IMR-90 (cell line): ENCODE measurements around the gene EXOC6B. TPM values are rescaled to one million over a fixed set of nuclear protein-coding genes. Genes with fewer than 3 reads are reported as not detected.

Source experiments
- ATAC-seq: fragments of 200-7000 bp; cut with Tn5 transposase; 2 replicates; pipeline ENCODE4 v1.9.1; 2020; ENCODE audit warnings: low read depth, mild to moderate bottlenecking, moderate library complexity
- BruUV-seq: library from RNA; stranded (reverse); fragments of 400-500 nt; replicated peaks from 2 replicates; lab custom pipeline; 2021; lab: Mats Ljungman, UMichigan
- CTCF ChIA-PET: fragments of 300-600 bp; formaldehyde crosslinking; extraction: SDS; loops from one replicate; lab custom pipeline; 2021; ENCODE audit warnings: antibody characterized with exemption; lab: Yijun Ruan, JAX
- POLR2A ChIA-PET: fragments of 300-600 bp; sonication (Branson Sonifier 250); formaldehyde crosslinking; loops from one replicate; lab custom pipeline; 2022; ENCODE audit warnings: antibody characterized with exemption; ENCODE audit not compliant: unreplicated experiment; lab: Charles Lee
- DNase-seq: peaks from one replicate; pipeline ENCODE4 v3.0.0; 2013
- H2AFZ ChIP-seq: replicated peaks from 2 replicates; pipeline ENCODE3; 2013; ENCODE audit warnings: low read length, mild to moderate bottlenecking; ENCODE audit not compliant: poor library complexity
- H2AK5ac ChIP-seq: 2 replicates; pipeline ENCODE4 v1.6.1; 2013; ENCODE audit warnings: low read depth, low read length, inconsistent platforms
- H2AK9ac ChIP-seq: replicated peaks from 2 replicates; pipeline ENCODE3; 2013; ENCODE audit warnings: mild to moderate bottlenecking, low read depth, low read length, moderate library complexity; ENCODE audit not compliant: poor library complexity
- H2BK120ac ChIP-seq: 2 replicates; pipeline ENCODE4 v1.6.1; 2013; ENCODE audit warnings: low read depth, low read length, inconsistent platforms
- H2BK15ac ChIP-seq: 3 replicates; pipeline ENCODE4 v1.6.1; 2013; ENCODE audit warnings: low read depth, low read length, inconsistent platforms
- H2BK20ac ChIP-seq: 2 replicates; pipeline ENCODE4 v1.6.1; 2013; ENCODE audit warnings: low read depth, mild to moderate bottlenecking, inconsistent platforms, low read length, moderate library complexity
- H2BK5ac ChIP-seq: 2 replicates; pipeline ENCODE4 v1.6.1; 2013; ENCODE audit warnings: mild to moderate bottlenecking, low read depth, low read length, inconsistent platforms; ENCODE audit not compliant: poor library complexity, severe bottlenecking
- H3K14ac ChIP-seq: replicated peaks from 2 replicates; pipeline ENCODE4 v1.6.1; 2013; ENCODE audit warnings: low read depth, low read length, inconsistent platforms
- H3K18ac ChIP-seq: 2 replicates; pipeline ENCODE4 v1.6.1; 2013; ENCODE audit warnings: low read depth, low read length, control low read depth
- H3K23ac ChIP-seq: 2 replicates; pipeline ENCODE4 v1.6.1; 2013; ENCODE audit warnings: low read depth, low read length, inconsistent platforms
- H3K27ac ChIP-seq: 2 replicates; pipeline ENCODE4 v1.5.1; 2013; ENCODE audit warnings: mild to moderate bottlenecking, control low read depth, low read length; ENCODE audit not compliant: insufficient read depth
- H3K27me3 ChIP-seq: 2 replicates; pipeline ENCODE4 v1.6.1; 2013; ENCODE audit warnings: low read length; ENCODE audit not compliant: control insufficient read depth, insufficient read depth
- H3K36me3 ChIP-seq: 2 replicates; pipeline ENCODE4 v1.6.1; 2013; ENCODE audit warnings: low read length, mixed read lengths; ENCODE audit not compliant: control insufficient read depth, insufficient read depth
- H3K4ac ChIP-seq: 2 replicates; pipeline ENCODE4 v1.6.1; 2013; ENCODE audit warnings: low read depth, low read length, inconsistent platforms
- H3K4me1 ChIP-seq: 2 replicates; pipeline ENCODE4 v1.6.1; 2013; ENCODE audit warnings: low read length, mixed read lengths; ENCODE audit not compliant: control insufficient read depth, insufficient read depth
- H3K4me2 ChIP-seq: 2 replicates; pipeline ENCODE4 v1.6.1; 2013; ENCODE audit warnings: low read depth, mild to moderate bottlenecking, control low read depth, low read length, moderate library complexity
- H3K4me3 ChIP-seq: 2 replicates; pipeline ENCODE4 v1.5.1; 2013; ENCODE audit warnings: low read depth, mild to moderate bottlenecking, control low read depth, low read length, moderate library complexity; ENCODE audit not compliant: insufficient read depth
- H3K56ac ChIP-seq: 2 replicates; pipeline ENCODE4 v1.6.1; 2013; ENCODE audit warnings: low read length, inconsistent platforms; ENCODE audit not compliant: insufficient read depth; ENCODE audit errors: extremely low read depth
- H3K79me1 ChIP-seq, 2 experiments: 2 replicates each; pipeline ENCODE4 v1.6.1; 2013; ENCODE audit warnings: low read length in 2 of 2, inconsistent platforms in 1 of 2, low read depth in 1 of 2
- H3K9ac ChIP-seq: 2 replicates; pipeline ENCODE4 v1.6.1; 2013; ENCODE audit warnings: low read depth, low read length, control low read depth
- H3K9me1 ChIP-seq: 2 replicates; pipeline ENCODE4 v1.6.1; 2013; ENCODE audit warnings: low read length, inconsistent platforms; ENCODE audit not compliant: insufficient read depth
- H3K9me3 ChIP-seq: 2 replicates; pipeline ENCODE4 v1.6.1; 2013; ENCODE audit warnings: low read length; ENCODE audit not compliant: control insufficient read depth, insufficient read depth
- H4K20me1 ChIP-seq: 2 replicates; pipeline ENCODE4 v1.6.1; 2013; ENCODE audit warnings: low read length, inconsistent platforms; ENCODE audit not compliant: insufficient read depth
- H4K5ac ChIP-seq: 2 replicates; pipeline ENCODE4 v1.6.1; 2013; ENCODE audit warnings: mild to moderate bottlenecking, low read depth, low read length, control low read depth
- H4K8ac ChIP-seq, 2 experiments: 2 replicates each; pipeline ENCODE4 v1.6.1; 2013; ENCODE audit warnings: low read depth in 2 of 2, low read length in 2 of 2, control low read depth in 1 of 2, inconsistent platforms in 1 of 2
- H4K91ac ChIP-seq: 2 replicates; pipeline ENCODE4 v1.6.1; 2013; ENCODE audit warnings: low read depth, low read length, inconsistent platforms; ENCODE audit not compliant: insufficient read depth
- CHD1 ChIP-seq: IDR thresholded peaks from 2 replicates; pipeline ENCODE4 v1.6.1; 2012; ENCODE audit warnings: low read depth, low read length, improper control_type of control experiment
- MAFK ChIP-seq: IDR thresholded peaks from 2 replicates; pipeline ENCODE4 v1.6.1; 2012; ENCODE audit warnings: low read depth, low read length, improper control_type of control experiment
- MXI1 ChIP-seq: IDR thresholded peaks from 2 replicates; pipeline ENCODE4 v1.6.1; 2012; ENCODE audit warnings: low read depth, mild to moderate bottlenecking, low read length, moderate library complexity, borderline replicate concordance
- POLR2A ChIP-seq: IDR thresholded peaks from 2 replicates; pipeline ENCODE4 v1.6.1; 2012; ENCODE audit warnings: mild to moderate bottlenecking, low read depth, low read length
- RAD21 ChIP-seq: IDR thresholded peaks from 2 replicates; pipeline ENCODE4 v1.6.1; 2012; ENCODE audit warnings: low read length, improper control_type of control experiment
- RFX5 ChIP-seq: IDR thresholded peaks from 2 replicates; pipeline ENCODE4 v1.8.0; 2012; ENCODE audit warnings: low read depth, mild to moderate bottlenecking, low read length, moderate library complexity
- SMC3 ChIP-seq: fragments of 150-350 bp; IDR thresholded peaks from 2 replicates; pipeline ENCODE4 v1.6.1; 2016; ENCODE audit warnings: low read depth, mild to moderate bottlenecking, antibody characterized with exemption, low read length, moderate library complexity
- WGBS, 2 experiments: methylation state at CpG; one replicate each; pipeline versions ENCODE4 v1.1.5 to v1.1.7; 2013; ENCODE audit warnings: missing lambda C conversion rate in 2 of 2; ENCODE audit not compliant: insufficient read length in 1 of 2; ENCODE audit errors: extremely low coverage in 2 of 2; 5-methylcytosine and 5-hydroxymethylcytosine counted together
- dilution Hi-C: fragments of 300-500 bp; cut with HindIII; formaldehyde crosslinking; loops from one replicate; pipeline ENCODE4 v1.14.3; 2018; ENCODE audit warnings: low sequenced_read_pairs; ENCODE audit not compliant: unreplicated experiment
- in situ Hi-C: fragments of 300-500 bp; cut with MboI; formaldehyde crosslinking; loops from 3 replicates; pipeline ENCODE4 v1.14.3; 2019; ENCODE audit warnings: low sequenced_read_pairs, inconsistent platforms, mixed read lengths
- intact Hi-C: fragments of 100-400 bp; cut with micrococcal nuclease; formaldehyde crosslinking; loops from 2 replicates; pipeline ENCODE4 v1.10.0; 2022
- polyA plus RNA-seq, 3 experiments: library from polyadenylated mRNA; depleted of rRNA; stranded (reverse); fragments of >200 nt; gene quantifications; 2 replicates each; pipeline ENCODE4 v1.2.3, GENCODE V29; 2012; ENCODE audit warnings: low replicate concordance in 1 of 3
- total RNA-seq: library from RNA; depleted of rRNA; stranded (reverse); fragments of >200 nt; gene quantifications from 2 replicates; pipeline ENCODE4 v1.2.3, GENCODE V29; 2012
- TF ChIP-seq, protein P1 (sequence below): conservative IDR thresholded peaks from 2 replicates; pipeline ENCODE4 v1.5.1; 2012; ENCODE audit warnings: mild to moderate bottlenecking, low read depth, low read length, improper control_type of control experiment
- TF ChIP-seq, protein P2 (sequence below): fragments of 150-350 bp; IDR thresholded peaks from 2 replicates; pipeline ENCODE4 v1.6.1; 2016; ENCODE audit warnings: low read depth, mild to moderate bottlenecking, low read length, moderate library complexity, borderline replicate concordance

Gene EXOC6B
- total and polyA plus RNA-seq, 2 of the 4 experiments (the other 2 are of a cell fraction): 10.2 to 29.4 TPM

DNA sequence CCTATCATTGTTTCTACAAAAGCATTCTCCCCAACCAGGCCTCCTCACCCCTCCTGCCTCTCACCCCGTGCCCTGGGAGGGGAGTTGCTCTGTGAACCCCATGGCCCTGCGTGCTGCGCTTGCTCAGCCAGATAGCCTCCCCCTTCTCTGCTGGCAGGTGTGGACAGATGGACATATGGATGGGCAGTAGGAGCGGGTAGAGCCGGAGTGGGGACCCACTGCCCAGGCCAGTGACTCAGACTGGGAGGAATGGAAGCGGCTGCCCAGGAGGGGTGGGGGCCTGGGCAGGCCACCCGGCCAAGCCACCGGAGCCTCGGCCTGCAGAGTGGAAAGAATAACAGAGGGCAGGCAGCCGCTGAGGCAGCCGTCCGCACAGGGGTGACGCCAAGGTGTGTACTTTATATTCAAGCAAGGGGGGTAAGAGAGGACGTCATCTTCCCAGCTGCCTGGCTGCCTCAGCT lies 686.9 kb downstream of the EXOC6B start:
- WGBS, 2 experiments: 70% methylated on average over 2 of the region's 14 CpGs; no CpG with 5 or more reads in 1 of the 2 experiments
- no peak overlapping the region for H4K91ac ChIP-seq
- in situ Hi-C loops (no loop called here), dilution Hi-C loops (no loop called here), intact Hi-C loops (loop anchor here (5.0 kb wide), 2 partner anchors 527 to 592 kb away; no protein-coding TSS in a partner anchor)
- no peak overlapping the region for H4K5ac ChIP-seq
- no TSS peak for BruUV-seq
- H3K27ac ChIP-seq: no peak overlapping the region
- H2AK5ac ChIP-seq: no peak overlapping the region
- TF ChIP-seq CHD1 (no peak), RFX5 (no peak), MAFK (no peak), RAD21 (no peak), MXI1 (no peak), SMC3 (no peak), POLR2A (no peak)
- TF ChIP-seq, protein P1, sequence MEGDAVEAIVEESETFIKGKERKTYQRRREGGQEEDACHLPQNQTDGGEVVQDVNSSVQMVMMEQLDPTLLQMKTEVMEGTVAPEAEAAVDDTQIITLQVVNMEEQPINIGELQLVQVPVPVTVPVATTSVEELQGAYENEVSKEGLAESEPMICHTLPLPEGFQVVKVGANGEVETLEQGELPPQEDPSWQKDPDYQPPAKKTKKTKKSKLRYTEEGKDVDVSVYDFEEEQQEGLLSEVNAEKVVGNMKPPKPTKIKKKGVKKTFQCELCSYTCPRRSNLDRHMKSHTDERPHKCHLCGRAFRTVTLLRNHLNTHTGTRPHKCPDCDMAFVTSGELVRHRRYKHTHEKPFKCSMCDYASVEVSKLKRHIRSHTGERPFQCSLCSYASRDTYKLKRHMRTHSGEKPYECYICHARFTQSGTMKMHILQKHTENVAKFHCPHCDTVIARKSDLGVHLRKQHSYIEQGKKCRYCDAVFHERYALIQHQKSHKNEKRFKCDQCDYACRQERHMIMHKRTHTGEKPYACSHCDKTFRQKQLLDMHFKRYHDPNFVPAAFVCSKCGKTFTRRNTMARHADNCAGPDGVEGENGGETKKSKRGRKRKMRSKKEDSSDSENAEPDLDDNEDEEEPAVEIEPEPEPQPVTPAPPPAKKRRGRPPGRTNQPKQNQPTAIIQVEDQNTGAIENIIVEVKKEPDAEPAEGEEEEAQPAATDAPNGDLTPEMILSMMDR: no peak
- TF ChIP-seq, protein P2, sequence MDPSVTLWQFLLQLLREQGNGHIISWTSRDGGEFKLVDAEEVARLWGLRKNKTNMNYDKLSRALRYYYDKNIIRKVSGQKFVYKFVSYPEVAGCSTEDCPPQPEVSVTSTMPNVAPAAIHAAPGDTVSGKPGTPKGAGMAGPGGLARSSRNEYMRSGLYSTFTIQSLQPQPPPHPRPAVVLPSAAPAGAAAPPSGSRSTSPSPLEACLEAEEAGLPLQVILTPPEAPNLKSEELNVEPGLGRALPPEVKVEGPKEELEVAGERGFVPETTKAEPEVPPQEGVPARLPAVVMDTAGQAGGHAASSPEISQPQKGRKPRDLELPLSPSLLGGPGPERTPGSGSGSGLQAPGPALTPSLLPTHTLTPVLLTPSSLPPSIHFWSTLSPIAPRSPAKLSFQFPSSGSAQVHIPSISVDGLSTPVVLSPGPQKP: no peak
- no peak overlapping the region for H3K14ac ChIP-seq
- no peak overlapping the region for H3K56ac ChIP-seq
- no peak overlapping the region for H3K18ac ChIP-seq
- no peak overlapping the region for H2AK9ac ChIP-seq
- no peak overlapping the region for H4K8ac ChIP-seq
- no peak for ATAC-seq
- no peak overlapping the region for H2BK5ac ChIP-seq
- no peak overlapping the region for H3K4me2 ChIP-seq
- no peak overlapping the region for H2BK15ac ChIP-seq
- H3K79me1 ChIP-seq: no peaks in the 10 kb centered on the region
- H2BK20ac ChIP-seq: no peak overlapping the region
- no peaks in the 10 kb centered on the region for H3K9me3 ChIP-seq
- POLR2A ChIA-PET: no interaction called here
- H3K23ac ChIP-seq: no peak overlapping the region
- no peak overlapping the region for H2BK120ac ChIP-seq
- peaks cover 3% of the 10 kb centered on the region; the same call in 1 of the 2 replicates for H3K4me1 ChIP-seq
- H3K4ac ChIP-seq: no peak overlapping the region
- CTCF ChIA-PET: no interaction called here
- H2AFZ ChIP-seq: no peak overlapping the region
- H3K9ac ChIP-seq: no peak overlapping the region
- no peak for DNase-seq
- no peaks in the 10 kb centered on the region for H3K36me3 ChIP-seq
- no peaks in the 10 kb centered on the region for H3K9me1 ChIP-seq
- peaks cover 42% of the 10 kb centered on the region for H3K27me3 ChIP-seq
- H4K20me1 ChIP-seq: no peaks in the 10 kb centered on the region
- no peak overlapping the region for H3K4me3 ChIP-seq
